Skin of body (tissue), 2 donors: ENCODE results near the gene TERB1. TPM values are rescaled to one million over a fixed set of nuclear protein-coding genes. Genes with fewer than 3 reads are reported as not detected.

Source experiments
- DNase-seq: peaks from one replicate; lab custom pipeline; 2025; lab: John Stamatoyannopoulos, UW
- total RNA-seq: library from RNA; depleted of rRNA; stranded (reverse); fragments of >200 nt; gene quantifications from one replicate; pipeline ENCODE4 v1.2.3, GENCODE V29; 2014

TERB1 gene
- total RNA-seq, 1 donor from 2014 or later = 0.10 TPM

DNA sequence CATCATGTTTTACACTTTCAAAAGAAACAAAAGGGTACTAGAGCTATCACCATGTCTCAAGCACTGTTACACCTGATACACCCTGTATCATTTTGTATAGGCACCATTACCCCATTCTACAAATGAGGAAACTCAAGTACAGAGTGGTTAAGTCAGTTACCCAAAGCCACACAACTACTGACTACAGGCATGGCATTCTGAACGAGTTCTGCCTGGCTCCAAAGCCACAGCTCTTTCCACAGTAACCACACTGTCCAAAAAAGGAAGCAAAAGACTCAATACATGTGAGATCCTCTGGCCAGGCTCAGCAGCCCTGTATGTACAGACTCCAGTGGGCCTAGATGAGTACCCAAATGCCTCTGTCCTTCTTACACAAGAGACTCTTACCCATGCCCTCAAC is 54.7 kb downstream of the TERB1 start:
- no peak for DNase-seq

- DNase-seq = no peak
Measured at GRCh38 chr16:66746048-66746447, 55.3 kb downstream of the TERB1 start.

DNA sequence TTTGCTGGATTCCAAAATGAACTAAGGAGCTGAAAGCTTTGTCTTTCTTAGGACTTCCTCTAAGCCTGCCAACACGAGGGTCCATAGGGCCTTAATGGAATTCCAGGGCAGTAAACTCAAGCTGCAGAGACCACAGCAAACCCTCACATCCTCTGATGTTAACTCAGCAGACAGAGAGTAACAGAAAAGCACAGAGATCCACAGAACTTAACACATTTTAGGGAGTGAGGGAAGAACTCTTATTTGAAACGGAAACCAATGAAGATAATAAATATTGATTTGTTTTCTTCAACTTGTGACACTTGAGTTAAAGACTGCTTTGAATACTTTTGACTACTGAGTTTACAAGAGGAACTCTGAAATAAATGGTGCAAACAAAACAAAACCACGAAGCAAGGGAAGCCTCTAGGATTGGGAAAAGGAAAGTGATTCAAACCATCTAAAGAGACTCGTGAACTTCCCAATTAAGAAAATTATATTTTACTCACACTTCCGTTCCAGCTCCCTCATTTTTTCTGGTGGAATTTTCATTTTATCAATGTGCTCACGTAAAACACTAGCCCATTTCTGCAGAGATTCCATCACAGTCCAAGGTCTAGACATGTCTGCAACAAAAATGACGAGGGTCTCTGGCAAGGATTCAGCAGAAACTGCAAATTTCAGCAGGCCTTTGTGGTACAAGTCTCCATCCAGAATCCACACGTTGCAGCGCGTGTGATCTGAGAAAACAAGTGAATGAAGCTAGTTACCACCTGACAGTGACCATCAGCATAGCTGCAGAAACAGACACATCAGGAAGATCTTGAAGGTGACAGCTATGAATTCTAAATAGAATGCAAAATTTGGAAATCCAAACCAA is 59.2 kb downstream of the TERB1 start:
- peak; percentile 64 for DNase-seq

GRCh38 chr16:66741169-66741900 is 60.0 kb downstream of the TERB1 start:
- DNase-seq = peak; percentile 72

DNA sequence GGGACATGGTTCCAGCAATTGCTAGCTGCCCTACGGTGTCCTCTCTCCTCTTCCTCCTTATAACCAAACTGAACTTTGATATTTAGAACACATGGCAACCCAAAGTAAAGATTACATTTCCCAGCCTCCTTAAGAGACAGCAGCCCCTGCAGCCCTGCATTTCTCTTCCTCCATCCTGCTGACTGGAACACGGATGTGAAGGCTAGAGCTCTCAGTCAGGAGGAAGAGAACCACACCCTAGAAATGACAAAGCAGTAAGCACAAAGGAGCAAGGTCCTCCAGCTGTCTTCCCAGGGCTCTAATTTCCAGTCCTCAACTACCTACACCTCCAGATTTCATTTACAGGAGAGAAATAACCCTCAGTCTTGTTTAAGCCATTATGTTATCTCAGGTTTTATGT is 60.9 kb downstream of the TERB1 start:
- no peak for DNase-seq

- no peak for DNase-seq
Measured at GRCh38 chr16:66740010-66740409, 61.4 kb downstream of the TERB1 start.

DNA sequence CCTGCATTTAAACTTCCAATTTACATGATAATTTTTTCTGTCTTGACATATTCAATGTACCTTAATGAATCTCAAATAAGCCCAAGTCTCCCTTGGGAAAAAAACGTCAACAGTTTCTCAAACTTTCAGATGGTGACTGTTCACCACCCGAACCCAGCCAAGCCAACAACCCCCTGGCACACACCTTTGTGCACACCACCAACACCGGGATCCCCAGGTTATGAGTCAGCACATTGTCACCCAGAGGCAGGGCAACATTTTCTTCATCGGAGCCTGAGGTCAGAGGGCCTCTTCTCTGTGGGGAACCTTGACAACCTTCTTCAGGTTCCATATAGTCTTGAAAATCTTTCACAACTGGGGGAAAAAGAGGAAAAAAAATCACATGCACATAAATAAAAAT is 65.5 kb downstream of the TERB1 start:
- no peak for DNase-seq

- DNase-seq = no peak
Measured at GRCh38 chr16:66731101-66731500, 70.3 kb downstream of the TERB1 start.

DNA sequence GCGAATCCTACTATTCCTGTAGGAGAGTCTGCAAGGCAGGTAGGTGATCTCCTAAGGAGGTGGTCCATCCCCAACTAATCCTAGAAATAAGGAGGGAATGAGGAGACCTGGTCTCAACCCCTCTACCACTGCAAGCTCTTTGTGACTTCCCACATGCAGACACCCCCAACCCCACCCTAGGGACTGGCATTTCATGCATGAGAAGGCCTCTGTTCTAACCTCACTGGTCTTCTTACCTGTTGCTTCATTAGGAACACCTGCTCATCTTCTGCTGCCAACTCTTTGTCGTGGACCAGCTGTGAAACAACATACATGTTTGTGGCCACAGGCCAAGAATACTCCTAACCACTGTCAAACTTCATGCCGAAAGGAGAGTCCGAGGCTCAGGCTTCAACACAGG is 72.6 kb downstream of the TERB1 start:
- no peak for DNase-seq

DNA sequence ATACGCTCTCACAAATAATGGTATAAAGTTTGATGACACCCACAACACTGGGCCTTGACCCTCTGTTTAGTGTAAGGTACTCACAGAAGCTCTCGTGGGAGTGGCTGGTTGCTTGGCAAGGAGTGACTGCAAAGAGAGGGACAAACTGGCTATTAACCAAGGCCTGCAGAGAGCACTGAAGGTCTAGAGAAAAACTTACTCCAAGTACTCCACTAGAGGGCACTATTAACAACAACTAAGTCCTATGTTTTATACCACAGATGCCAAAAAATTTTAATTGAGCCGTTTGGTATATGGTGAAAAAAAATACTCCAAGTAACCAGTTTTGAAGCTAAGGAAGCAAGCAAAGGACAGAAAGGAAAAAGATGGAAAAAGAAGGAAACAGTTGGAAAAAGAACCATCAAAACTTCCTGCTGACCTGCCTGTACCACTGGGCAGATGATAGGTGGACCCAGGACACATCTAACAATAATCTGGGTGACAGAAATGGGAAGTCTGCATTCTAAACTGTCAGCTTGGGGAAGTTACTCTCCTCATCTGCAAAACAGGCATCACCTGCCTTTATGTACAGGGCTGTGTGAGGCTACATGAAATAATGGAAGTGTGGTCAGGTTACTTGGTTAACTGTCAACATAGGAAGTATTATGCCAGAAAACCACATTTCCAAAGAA is 73.1 kb downstream of the TERB1 start:
- peak; percentile 27 for DNase-seq

- DNase-seq = no peak
Measured at GRCh38 chr16:66720766-66721165, 80.6 kb downstream of the TERB1 start.

DNA sequence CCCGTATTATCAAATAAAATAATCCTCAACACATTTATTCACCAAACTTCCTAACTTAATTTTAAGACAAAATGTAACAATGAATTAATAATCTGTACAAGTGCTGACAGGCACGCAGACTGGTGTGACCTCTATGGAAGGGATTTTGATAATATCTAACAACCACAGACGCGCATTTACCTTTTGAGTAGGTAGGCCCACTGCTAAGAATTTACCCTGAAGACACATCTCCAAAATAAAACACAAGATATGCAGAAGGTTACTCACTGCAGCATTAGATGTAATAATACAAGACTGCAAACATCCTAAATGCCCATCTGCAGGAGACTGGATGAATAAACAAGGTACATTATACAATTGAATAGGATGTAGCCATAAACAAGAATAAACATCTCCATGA is 82.1 kb downstream of the TERB1 start:
- no peak for DNase-seq

DNA sequence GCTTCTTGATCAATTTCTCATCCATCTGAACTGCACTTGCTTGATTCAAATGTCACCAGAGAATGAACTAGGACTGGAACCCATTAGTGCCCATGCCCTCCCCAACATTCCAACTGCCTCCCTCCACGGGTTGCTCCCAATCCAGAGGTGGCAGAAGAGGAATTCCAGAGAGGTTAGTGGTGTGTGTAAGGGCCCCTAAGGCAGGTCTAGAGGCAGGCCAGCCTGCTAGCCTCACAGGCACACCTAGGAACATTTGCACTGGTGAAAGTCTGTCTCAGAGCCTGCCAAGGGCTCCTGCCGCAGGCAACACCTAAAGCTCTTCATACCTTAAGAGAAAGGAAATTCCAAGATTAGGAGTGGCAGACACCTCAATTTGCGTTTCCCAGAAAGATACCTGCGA is 83.6 kb downstream of the TERB1 start:
- DNase-seq = no peak

DNA sequence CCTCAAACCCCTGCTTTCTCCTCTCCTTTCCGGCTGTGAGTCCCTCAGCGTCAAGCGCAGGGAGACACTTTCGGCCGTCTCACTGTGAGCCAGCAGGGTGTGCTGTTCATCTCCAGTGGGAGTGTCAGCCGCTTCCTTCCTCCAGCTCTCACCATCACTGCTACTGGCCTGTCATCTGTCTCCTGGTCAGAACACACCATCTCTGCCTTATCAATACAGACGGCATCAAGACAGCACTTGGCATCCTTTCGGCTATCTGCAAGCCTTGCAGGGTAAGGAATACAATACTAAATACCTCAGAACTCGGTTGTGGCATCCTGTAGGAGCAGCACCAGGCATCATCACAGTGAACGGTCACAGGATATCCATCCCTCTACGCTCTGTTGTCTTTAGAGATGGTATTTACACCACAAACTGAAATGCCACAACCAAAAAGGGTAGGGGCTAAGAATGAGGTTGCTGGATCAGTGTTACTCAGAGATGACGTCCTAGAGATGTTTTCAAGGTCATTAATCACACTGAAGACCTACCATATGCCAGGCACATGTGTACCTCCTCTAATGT is 84.2 kb downstream of the TERB1 start:
- no peak for DNase-seq

DNA sequence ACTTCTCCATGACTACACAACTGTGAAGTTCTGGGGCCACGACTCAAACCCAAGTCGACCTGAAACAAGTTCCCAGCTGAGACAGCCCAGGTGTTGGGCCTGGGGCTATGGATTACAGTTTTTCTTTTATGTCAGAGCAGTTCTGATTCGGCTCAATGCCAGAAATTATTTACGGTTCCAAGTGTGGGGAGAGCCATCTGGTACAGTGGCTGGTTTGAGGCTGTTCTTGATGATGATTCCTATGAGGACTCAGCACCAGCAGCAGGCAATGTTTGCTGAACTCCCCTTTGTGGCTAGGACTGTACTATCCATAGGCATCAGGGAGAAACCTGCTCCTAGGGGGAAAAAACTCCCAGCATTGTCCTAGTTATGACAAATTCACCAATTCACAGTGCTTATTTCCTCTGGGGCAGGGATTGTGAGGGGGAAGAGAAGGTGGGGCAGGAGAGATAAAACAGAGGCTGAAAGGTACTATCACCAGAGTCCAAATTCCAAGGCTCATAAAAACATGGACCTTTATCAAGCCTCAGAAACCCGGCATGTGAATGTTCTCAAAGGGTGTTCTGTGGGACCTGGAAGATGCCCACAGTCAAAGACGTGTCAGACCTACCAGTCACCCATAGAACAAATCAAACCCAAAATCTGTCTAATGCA is 86.6 kb downstream of the TERB1 start:
- no peak for DNase-seq

DNA sequence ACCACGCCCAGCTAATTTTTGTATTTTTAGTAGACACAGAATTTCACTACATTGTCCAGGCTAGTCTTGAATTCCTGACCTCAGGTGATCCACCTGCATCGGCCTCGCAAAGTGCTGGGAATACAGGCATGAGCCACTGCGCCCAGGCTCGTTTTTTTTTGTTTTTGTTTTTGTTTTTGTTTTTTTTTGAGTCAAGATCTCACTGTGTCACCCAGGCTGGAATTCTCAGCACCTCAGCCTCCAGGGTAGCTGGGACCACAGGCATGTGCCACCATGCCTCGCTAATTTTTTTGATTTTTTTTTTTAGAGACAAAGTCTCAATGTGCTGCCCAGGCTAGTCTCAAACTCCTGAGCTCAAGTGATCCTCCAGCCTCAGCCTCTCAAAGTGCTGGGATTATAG is 87.3 kb downstream of the TERB1 start:
- no peak for DNase-seq

- no peak for DNase-seq
Measured at GRCh38 chr16:66713076-66713475, 88.3 kb downstream of the TERB1 start.

DNA sequence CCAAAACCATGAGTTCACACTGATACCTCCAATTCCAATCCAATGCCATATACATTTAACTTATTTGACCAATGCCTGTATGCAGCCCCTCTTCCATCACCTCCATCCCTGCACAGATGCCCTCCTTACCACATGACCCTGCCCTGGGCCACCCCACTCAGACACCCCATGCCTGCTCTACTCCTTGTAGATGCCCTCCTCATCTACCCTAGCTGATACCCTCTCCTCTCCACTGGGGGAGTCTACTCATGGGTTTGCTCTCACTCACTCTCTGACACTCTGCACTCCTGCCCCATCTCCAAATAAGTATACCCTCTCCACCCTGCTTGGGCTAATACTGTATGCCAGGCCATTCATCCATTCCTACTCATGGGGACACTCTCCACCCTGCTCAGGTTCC is 88.9 kb downstream of the TERB1 start:
- DNase-seq = no peak

DNA sequence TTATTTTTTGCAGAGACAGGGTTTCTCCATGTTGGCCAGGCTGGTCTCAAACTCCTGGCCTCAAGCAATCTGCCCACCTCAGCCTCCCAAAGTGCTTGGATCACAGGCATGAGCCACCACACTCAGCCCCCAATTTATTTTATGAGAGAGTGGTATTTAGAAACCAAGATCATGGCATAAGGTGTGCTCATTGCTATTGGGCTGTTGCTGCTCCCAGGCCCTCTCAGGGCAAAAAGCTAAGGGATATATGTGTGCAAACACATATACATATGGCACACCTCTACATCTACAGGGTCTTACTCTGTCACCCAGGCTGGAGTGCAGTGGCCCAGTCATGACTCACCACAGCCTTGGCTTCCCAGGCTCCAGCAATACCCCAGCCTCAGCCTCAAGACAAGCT is 89.8 kb downstream of the TERB1 start:
- no peak for DNase-seq

DNA sequence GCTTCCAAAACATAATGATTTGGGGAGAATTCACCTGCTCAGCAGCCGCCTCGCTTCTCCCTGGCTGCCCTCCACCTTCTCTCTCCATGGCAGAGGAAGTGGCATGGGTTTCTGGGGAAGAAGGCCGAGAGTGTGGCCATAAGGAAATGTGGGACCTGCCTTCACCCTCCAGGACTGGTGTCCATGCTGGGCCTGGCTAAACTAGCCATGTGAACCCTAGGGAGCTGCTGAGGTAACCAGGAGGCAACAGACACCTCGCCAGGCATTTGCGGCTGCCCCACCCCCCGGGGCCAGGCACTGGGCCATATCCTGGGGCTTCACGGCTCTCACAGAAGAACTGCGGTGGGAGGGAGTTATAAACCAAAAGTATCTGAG is 94.9 kb downstream of the TERB1 start:
- no peak for DNase-seq

DNA sequence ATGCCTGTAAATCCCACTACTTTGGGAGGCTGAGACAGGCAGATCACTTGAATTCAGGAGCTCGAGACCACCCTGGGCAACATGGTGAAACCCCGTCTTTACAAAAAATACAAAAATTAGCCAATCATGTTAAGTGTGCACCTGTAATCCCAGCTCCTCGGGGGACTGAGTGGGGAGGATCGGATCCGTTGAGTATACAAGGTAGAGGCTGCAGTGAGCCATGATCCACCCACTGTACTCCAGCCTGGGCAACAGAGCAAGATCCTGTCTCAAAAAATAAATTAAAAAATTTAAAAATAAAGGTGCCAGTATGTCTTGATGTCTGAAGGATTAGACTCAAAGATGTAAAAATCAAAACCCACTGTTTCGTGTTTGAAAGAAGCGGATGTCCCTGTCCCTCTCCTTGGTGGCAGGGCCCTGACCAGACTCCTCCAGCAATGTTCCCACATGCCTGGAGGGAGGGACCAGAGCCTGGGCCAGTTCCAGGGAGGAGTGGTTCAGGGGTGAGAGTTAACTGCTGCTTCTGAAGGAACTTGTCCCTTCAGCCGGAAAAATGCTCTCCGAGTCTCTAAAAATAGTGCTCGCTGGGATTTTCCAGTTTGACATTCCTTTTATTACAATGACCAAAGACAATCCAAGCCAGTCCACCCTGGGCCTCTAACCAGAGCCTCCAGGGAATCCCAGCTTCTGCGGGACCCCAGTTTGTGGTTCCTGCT is 95.4 kb downstream of the TERB1 start:
- no peak for DNase-seq
